Measurements from ENCODE around the gene MRPS6.

MRPS6 gene

GRCh38 chr21:34073032-34073748 is at the start of gene MRPS6, which contains the start of gene SLC5A3:
TSS of gene MRPS6 (plus strand) at chr21:34073578. CDS start at chr21:34073701, 123 bp downstream.
TSS of gene SLC5A3 (plus strand) at chr21:34073578. CDS start at chr21:34095199, 21,621 bp downstream.
- DNase-seq = peak; percentile 93

- DNase-seq = no peak
Observed at GRCh38 chr21:34023691-34024373, 49.5 kb upstream of the MRPS6 start.

- DNase-seq = no peak
Observed at GRCh38 chr21:34024374-34024693, 49.0 kb upstream of the MRPS6 start.

GRCh38 chr21:34027721-34028461 is 45.5 kb upstream of the MRPS6 start:
- DNase-seq = no peak

- DNase-seq = peak; percentile 45
Observed at GRCh38 chr21:34029743-34030528, 43.4 kb upstream of the MRPS6 start.

GRCh38 chr21:34031835-34032370 is 41.5 kb upstream of the MRPS6 start:
- DNase-seq = no peak

- DNase-seq = no peak
Observed at GRCh38 chr21:34034369-34035014, 38.9 kb upstream of the MRPS6 start.

GRCh38 chr21:34035619-34036354 is 37.6 kb upstream of the MRPS6 start:
- DNase-seq = no peak

- DNase-seq = no peak
Observed at GRCh38 chr21:34037009-34037795, 36.2 kb upstream of the MRPS6 start.

- no peak for DNase-seq
Observed at GRCh38 chr21:34039678-34040382, 33.5 kb upstream of the MRPS6 start.

- peak; percentile 28 for DNase-seq
Observed at GRCh38 chr21:34042735-34043134, 30.6 kb upstream of the MRPS6 start.

- DNase-seq = no peak
Observed at GRCh38 chr21:34043333-34043732, 30.0 kb upstream of the MRPS6 start.

- no peak for DNase-seq
Observed at GRCh38 chr21:34046917-34047316, 26.5 kb upstream of the MRPS6 start.

- DNase-seq = no peak
Observed at GRCh38 chr21:34047835-34048234, 25.5 kb upstream of the MRPS6 start.

- DNase-seq = no peak
Observed at GRCh38 chr21:34052171-34052570, 21.2 kb upstream of the MRPS6 start.

- no peak for DNase-seq
Observed at GRCh38 chr21:34054259-34054658, 19.1 kb upstream of the MRPS6 start.

- DNase-seq = peak; percentile 43
Observed at GRCh38 chr21:34055615-34056014, 17.8 kb upstream of the MRPS6 start.

- DNase-seq = no peak
Observed at GRCh38 chr21:34061983-34062382, 11.4 kb upstream of the MRPS6 start.

GRCh38 chr21:34065027-34065426 is 8.4 kb upstream of the MRPS6 start:
- peak; percentile 57 for DNase-seq

GRCh38 chr21:34071683-34072082 is 1.7 kb upstream of the MRPS6 start:
- DNase-seq = no peak
